ENCODE results near the gene COPS7A. TPM values are rescaled to one million over a fixed set of nuclear protein-coding genes. Genes with fewer than 3 reads are reported as not detected.

Gene COPS7A
- total RNA-seq, 2 donors from 2014 or later: 20.2 to 27.7 TPM

DNA sequence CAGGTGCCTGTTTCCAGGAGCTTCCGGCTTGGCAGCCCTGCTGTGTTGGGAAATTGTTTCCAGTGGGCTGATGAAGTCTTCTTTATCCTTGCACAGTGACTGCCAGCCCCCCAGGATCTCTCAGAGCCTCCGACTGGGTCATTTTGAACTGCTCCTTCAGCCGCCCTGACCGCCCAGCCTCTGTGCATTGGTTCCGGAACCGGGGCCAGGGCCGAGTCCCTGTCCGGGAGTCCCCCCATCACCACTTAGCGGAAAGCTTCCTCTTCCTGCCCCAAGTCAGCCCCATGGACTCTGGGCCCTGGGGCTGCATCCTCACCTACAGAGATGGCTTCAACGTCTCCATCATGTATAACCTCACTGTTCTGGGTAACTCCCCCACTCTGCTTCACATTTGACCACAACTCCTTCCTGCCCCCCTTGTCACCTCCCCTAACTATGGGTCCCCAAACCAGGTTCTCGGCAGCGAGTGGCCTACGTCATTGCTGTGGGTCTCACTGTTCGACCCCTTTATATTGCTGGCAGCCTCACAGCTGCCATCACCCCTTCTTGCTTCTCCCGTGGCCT lies 50.7 kb downstream of the COPS7A start:
- Histone ChIP-seq H3K36me3 (replicated peaks in 1 of 2; ENCODE audit: insufficient read depth in 1 of 2, low read depth in 2 of 2) (no peaks in the 10 kb centered on the region), H3K4me3 (no peak overlapping the region), H3K27me3 (no peaks in the 10 kb centered on the region), H3K9me3 (no peaks in the 10 kb centered on the region), H3K4me1 (peaks cover 8% of the 10 kb centered on the region), H3K27ac (no peak overlapping the region)
- intact Hi-C loops (cut with DNase I): no loop called here
- TF ChIP-seq CTCF (IDR thresholded peaks at IDR 0.05) (no peak), POLR2A (IDR thresholded peaks at IDR 0.05) (peak in 1 of 3 donors; percentile 11)
- ATAC-seq (no peak), DNase-seq (no peak)
- WGBS, 2 donors: 82 to 96% methylated on average over 15 of the region's 15 CpGs

DNA sequence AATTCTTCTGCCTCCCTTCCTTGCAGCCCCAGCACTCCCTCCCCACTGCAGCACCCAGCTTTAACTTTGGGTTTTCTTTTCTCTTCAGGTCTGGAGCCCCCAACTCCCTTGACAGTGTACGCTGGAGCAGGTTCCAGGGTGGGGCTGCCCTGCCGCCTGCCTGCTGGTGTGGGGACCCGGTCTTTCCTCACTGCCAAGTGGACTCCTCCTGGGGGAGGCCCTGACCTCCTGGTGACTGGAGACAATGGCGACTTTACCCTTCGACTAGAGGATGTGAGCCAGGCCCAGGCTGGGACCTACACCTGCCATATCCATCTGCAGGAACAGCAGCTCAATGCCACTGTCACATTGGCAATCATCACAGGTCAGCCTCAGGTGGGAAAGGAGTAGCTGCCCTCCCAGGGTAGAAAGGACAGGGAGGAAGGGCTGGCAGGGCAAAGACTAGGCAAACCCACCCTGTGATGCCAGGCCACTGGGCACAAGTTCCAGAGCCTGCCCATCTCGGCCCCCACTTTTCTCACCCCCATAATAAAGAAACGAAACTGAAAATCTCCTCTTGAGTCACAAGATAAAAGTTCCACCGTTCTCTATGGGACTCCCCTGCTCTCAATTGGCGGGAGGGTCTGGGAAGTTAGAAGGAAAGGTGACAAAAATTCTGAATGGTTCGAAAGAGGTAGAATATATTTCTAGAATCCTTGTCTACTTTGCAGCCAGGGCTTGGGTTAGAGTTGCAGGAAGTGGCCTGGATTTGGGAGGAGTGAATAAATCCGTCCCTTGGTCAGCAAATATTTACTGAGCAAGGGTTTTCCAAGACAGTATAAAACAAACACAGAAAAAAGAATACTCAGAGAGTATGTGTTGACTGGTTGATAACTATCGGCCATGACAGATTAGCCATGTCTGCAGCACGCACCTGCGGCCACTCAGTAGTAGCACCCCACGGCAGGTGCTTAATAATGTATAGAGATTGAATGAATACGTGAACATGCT lies 51.6 kb downstream of the COPS7A start:
- intact Hi-C loops (cut with DNase I): no loop called here
- TF ChIP-seq POLR2A (IDR thresholded peaks at IDR 0.05) (no peak), CTCF (IDR thresholded peaks at IDR 0.05) (no peak)
- no peak for DNase-seq
- Histone ChIP-seq H3K27ac (no peak overlapping the region), H3K36me3 (replicated peaks in 1 of 2; ENCODE audit: insufficient read depth in 1 of 2, low read depth in 2 of 2) (no peaks in the 10 kb centered on the region), H3K27me3 (no peaks in the 10 kb centered on the region), H3K9me3 (no peaks in the 10 kb centered on the region), H3K4me1 (peaks cover 8% of the 10 kb centered on the region), H3K4me3 (no peak overlapping the region)
- ATAC-seq: no peak
- WGBS, 2 donors: 58 to 61% methylated on average over 16 of the region's 16 CpGs

DNA sequence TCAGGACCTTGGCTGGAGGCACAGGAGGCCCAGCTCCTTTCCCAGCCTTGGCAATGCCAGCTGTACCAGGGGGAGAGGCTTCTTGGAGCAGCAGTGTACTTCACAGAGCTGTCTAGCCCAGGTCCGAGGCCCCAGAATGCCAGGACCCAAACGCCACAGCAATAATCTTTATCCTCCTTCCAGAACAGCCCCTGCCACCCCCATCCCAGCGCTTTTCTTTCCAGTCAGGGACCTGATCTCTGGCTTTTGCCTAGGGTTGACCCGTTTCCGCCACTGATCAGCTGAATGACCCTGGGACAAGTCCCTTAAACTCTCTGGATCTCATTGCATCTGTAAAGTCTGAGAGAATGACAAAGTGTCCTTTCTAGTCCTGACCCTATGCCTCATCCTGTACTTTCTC lies 53.5 kb downstream of the COPS7A start:
- WGBS, 2 donors: 90 to 93% methylated on average over 5 of the region's 5 CpGs
- ATAC-seq: no peak
- peaks cover 8% of the 10 kb centered on the region for H3K4me1 ChIP-seq

GRCh38 chr12:6778217-6778573 lies 54.3 kb downstream of the COPS7A start:
- TF ChIP-seq CTCF (IDR thresholded peaks at IDR 0.05) (no peak), POLR2A (IDR thresholded peaks at IDR 0.05) (no peak)
- Histone ChIP-seq H3K27me3 (no peaks in the 10 kb centered on the region), H3K9me3 (no peaks in the 10 kb centered on the region), H3K4me1 (peaks cover 8% of the 10 kb centered on the region), H3K36me3 (replicated peaks in 1 of 2; ENCODE audit: insufficient read depth in 1 of 2, low read depth in 2 of 2) (no peaks in the 10 kb centered on the region), H3K4me3 (no peak overlapping the region), H3K27ac (peak overlapping the region in 2 of 4 donors; percentile 29 to 36)
- peak in 2 of 4 donors; percentile 30 to 36 for DNase-seq
- intact Hi-C loops (cut with DNase I): no loop called here
- ATAC-seq: peak; percentile 23
- WGBS, 2 donors: 17 to 27% methylated on average over 14 of the region's 14 CpGs

More for the DNA sequence above, 53.5 kb downstream of the COPS7A start:
- Histone ChIP-seq H3K4me3 (no peak overlapping the region), H3K36me3 (replicated peaks in 1 of 2; ENCODE audit: insufficient read depth in 1 of 2, low read depth in 2 of 2) (no peaks in the 10 kb centered on the region), H3K9me3 (no peaks in the 10 kb centered on the region), H3K27ac (no peak overlapping the region), H3K27me3 (no peaks in the 10 kb centered on the region)
- TF ChIP-seq CTCF (IDR thresholded peaks at IDR 0.05) (no peak), POLR2A (IDR thresholded peaks at IDR 0.05) (no peak)
- intact Hi-C loops (cut with DNase I): no loop called here
- no peak for DNase-seq

Measured in body of pancreas (tissue), 4 donors.